GM19035 (cell line): ENCODE measurements around the gene ALOXE3.
"Not testable (repeated sequence)": the region's sequence is repeated elsewhere in the genome, so short reads cannot be mapped to it uniquely, and the experiment has no call there.

Source experiments
- ATAC-seq: cut with Tn5 transposase; IDR thresholded peaks from one replicate; pipeline ENCODE4 v1.9.1; 2021; ENCODE audit not compliant: unreplicated experiment

ALOXE3 gene

GRCh38 chr17:8100763-8101162, 17.6 kb downstream of the ALOXE3 start:
- ATAC-seq = no peak

DNA sequence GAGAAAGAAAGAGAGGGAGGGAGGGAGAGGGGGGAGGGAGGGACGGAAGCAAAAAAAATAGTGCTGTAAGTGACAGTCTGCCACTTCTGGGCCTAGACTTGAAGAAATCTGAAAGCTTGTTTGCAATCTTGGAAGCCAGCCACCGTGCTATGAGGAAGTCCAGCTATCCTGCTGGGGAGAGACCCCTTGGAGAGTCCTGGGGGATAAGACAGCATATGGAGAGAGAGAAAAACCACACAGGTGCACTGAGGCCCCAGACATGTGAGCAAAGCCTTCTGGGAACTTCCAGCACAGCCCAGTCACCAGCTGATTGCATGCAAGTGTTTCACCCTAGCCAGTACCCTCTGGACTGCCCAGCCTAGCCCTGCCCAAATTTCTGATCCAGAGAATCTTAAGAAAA, 18.2 kb downstream of the ALOXE3 start:
- no peak for ATAC-seq

GRCh38 chr17:8096541-8096940, 21.8 kb downstream of the ALOXE3 start:
- no peak for ATAC-seq

GRCh38 chr17:8095361-8095760, 23.0 kb downstream of the ALOXE3 start:
- ATAC-seq = no peak

DNA sequence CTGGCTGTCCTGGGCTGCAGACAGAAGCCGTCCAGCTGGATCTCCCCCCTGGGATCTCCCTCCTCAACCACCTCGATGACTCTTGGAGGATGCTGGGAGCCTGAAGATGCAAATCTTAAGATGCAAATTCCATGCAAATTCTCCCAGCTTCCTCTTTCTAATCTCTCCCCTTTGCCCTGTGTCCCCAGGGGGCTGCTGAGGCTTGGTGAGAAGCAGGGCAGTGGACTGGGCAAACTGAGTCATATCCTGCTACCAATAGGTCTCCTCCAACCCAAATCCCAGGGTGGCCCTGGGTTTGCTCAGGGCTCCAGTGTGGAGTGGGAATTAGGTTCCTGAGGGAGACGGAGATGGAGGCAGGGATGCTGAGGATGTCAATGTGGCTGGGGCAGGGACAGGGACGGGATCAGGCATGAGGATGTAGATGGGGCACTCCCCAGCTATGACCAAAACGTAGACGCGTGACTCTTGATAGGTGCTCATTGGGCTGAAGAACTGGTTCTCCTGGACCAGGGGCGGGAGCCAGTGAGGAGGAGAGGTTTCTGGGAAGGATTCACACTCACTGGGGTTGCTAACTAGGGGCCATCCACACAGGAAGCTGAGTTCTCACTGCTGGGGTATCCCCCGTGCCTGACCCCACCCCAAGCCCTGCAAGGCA, 27.2 kb downstream of the ALOXE3 start:
- ATAC-seq = no peak

GRCh38 chr17:8089728-8090127, 28.6 kb downstream of the ALOXE3 start:
- ATAC-seq = no peak

- ATAC-seq = no peak
Measured at GRCh38 chr17:8087952-8088230, 30.4 kb downstream of the ALOXE3 start.

DNA sequence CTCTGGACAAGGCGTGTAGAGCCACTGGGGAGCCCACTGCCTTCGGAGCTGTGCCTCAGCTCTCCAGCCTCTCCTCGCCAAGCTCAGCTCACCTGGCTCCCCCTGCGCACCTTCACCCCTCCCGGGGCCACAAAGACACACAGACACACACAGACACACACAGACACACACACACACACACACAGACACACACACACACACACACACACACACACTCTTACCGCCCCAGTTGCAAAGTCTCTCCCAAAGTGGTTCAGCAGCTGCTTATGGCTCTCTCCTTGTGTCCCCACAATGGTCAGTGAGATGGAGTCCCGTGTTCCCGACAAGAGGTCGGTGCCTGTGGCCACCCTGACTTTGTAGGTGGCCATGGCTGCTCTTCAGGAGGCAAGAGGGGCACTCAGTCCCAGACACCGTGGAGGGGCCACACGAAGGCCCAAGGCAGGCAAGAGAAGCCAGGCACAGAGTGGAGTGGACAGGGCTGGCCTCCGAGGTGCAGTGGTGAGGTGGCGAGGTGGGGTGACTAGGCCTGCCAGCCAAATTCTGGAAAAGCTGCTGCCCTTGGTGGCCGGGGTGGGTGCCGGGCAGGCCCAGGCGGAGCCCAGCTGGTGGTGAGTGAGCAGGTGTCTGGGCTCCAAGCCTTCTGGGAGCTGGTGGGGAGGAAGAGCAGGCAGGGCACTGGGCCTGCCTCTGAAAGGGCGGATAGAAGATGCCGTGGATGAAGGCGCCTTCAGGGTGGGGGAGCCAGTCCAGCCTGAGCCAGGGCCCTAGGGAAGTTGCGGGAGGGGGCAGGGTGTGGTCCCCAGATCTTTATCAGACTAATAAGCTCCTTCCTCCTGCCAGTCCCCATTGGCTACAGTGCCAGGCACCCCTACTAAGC, 31.0 kb downstream of the ALOXE3 start, which contains the start of gene ALOX12B:
ALOX12B (minus strand) TSS at position 642 of the 877 bp plus-strand sequence; CDS start at position 368, 274 bp downstream.
- no peak for ATAC-seq

GRCh38 chr17:8084250-8084649, 34.1 kb downstream of the ALOXE3 start:
- no peak for ATAC-seq

- ATAC-seq = no peak
Measured at GRCh38 chr17:8082292-8082691, 36.0 kb downstream of the ALOXE3 start.

DNA sequence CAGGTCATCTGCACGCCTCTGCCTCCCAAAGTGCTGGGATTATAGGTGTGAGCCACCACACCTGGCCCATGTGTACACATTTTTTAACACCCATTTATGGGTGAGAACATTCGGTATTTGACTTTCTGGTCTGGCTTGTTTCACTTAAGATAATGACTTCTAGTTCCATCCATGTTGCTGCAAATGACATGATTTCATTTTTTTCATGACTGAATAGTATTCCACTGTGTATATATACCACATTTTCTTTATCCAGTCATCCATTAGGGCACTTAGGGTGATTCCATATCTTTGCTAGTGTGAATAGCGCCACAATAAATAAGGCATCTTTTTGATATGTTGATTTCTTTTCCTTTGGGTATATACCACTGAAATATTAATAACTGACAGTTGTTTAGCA, 36.4 kb downstream of the ALOXE3 start:
- ATAC-seq = no peak

GRCh38 chr17:8080799-8081219, 37.5 kb downstream of the ALOXE3 start:
- no peak for ATAC-seq

- no peak for ATAC-seq
Measured at GRCh38 chr17:8080208-8080798, 38.0 kb downstream of the ALOXE3 start.

DNA sequence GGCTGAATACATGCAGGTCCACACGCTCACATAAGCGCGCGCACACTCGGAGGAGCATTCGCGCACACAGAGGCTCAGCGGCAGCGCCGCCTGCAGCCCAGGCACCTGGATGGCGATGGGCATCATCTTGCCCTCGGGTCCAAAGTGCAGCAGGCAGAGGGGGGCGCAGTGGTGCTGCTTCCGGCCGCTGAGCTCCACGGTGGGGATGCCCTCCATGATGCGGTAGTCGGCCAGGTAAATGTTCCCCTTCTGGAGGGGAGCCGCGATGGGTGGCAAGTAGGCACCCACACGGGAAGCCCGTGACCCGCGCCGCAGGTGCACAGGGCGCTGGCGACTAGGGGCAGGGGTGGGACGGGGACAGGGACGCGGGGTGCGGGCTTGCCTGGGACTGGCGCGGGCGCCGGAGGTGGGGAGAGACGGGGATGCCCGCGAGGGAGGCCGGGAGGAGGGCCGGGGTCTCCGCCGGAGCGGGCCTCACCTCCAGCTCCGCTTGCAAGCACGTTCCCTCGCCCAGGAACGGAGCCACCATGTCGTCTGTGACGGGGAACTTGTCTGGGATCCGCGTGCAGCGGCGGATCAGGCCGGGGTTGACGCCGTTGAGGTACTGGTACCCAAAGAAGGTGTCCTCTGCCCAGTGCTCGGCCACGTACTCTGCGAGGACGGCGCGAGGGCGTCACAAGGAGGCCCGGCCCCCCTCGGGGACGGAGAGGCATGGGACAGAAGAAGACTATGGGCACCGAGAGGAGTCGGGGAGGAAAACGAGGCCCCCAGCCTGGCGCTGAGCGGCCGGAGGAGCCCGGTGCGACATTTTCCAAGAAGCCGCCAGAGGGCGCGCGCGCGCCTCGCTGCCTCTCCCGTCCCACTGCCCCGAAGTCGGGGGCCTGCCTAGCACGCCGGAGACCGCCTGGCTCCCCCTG, 38.8 kb downstream of the ALOXE3 start:
- no peak for ATAC-seq

DNA sequence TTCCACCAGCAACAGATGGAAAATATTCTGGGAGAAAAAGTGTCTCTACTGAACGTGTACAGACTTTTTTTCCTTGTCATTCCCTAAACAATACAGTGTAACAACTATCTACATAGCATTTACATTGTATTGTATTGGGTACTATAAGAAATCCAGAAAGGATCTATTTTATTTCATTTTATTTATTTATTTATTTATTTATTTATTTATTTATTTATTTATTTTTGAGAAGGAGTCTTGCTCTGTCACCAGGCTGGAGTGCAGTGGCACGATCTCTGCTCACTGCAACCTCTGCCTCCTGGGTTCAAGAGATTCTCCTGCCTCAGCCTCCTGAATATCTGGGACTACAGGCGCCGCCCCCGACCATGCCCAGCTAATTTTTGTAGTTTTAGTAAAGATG, 40.4 kb downstream of the ALOXE3 start:
- not testable (repeated sequence) for ATAC-seq

GRCh38 chr17:8076502-8077266, 41.6 kb downstream of the ALOXE3 start:
- no peak for ATAC-seq

- ATAC-seq = no peak
Measured at GRCh38 chr17:8075574-8076342, 42.6 kb downstream of the ALOXE3 start.

GRCh38 chr17:8075081-8075480, 43.2 kb downstream of the ALOXE3 start:
- ATAC-seq = no peak

DNA sequence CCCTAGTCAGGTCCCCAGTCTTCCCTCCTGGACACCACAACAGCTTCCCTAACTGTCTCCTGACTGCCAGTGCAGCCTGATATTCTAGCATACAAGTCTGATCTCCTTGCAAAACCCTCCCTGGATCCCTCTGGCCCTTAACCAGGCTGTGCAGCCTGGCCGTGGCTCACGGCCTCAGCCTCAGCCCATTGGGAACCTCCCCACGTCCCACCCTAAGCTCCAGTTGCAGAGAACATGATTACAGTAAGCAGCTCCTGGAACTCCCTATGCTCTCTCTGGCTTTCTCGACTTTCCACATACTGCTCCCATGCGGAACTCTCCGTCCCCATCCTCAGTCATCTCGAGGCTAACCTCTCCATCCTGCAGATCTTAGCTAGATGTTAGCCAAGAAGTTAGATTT, 43.8 kb downstream of the ALOXE3 start:
- no peak for ATAC-seq
